GM21390 (cell line): ENCODE results near the gene SF3B5.
"Not testable (repeated sequence)": the region's sequence is repeated elsewhere in the genome, so short reads cannot be mapped to it uniquely, and the experiment has no call there.

Experiments
- ATAC-seq: cut with Tn5 transposase; IDR thresholded peaks from one replicate; pipeline ENCODE4 v1.9.1; 2021; ENCODE audit not compliant: unreplicated experiment

Gene SF3B5

DNA sequence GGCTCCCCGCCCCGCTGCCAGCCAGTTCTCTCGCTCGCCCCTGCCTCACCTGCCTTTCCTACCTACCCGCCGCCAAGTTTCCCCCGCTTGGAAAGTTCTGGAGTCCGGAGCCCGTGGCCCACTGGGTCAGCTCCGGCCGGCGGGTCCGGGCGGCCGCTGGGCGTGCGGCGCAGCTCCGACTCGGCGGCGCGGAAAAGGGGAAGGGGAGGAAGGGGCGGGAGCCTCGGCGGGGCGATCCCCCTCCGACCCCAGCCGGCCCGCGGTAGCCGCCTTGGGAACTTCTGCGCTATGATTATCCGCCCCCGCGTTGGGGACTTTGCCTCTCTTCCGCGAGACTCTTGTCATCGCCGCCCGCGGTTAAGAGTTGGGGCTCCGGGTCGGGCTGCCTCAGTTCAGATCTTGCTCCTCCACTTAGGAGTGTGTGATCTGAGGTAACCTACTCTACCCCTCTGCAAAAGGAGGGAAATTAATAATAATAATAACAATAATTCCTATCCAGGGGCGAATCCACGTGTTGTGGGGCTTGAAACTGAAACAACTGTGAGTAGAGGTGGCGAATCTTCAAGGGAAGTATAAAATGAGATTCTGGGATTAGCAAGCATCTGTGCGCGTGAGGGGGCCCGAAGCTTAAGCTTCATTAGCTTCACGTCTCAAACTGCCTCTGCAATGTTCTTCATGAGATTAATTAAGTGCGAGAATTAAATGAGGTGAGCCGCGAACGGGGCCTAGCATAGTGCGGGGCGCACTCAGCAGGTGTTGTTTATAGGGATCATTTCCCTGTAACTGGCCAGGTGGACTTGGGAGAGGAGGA, 30.8 kb downstream of the SF3B5 start:
- ATAC-seq, result peak; percentile 15

DNA sequence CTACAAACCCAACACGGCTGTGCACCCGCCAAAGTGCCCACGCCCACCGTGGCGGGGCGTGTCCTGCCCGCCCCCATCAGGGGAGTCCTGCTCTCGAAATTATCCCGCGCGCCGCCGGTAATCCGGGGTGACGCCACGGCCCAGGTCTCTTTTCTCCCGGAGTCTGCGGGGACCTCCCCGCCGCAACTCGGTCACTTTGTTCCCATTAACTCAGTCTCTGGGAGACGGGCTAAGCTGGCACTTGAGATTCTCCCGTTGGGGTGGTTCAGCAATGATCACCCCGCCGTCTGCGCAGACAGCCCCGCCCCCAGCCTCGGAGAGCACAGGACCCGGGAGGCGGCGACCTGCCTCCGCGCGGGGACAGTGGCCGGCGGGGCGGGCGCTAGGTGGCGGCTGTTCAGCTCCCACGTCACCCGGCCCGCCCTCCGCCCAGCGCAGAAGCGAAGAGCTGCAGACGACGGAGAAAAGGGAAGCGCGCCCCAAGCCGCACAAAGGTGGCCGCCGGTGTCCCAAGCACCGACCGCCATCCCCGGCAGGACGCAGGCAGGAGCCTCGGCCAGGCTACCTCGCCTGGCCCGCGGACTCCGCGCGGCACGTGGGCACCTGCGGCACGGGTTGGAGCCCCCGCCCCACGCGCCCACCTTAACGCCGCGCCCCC, 31.5 kb downstream of the SF3B5 start:
- peak; percentile 75 for ATAC-seq

- ATAC-seq, result peak; percentile 1
Observed at GRCh38 chr6:144063246-144063743, 32.1 kb downstream of the SF3B5 start.

DNA sequence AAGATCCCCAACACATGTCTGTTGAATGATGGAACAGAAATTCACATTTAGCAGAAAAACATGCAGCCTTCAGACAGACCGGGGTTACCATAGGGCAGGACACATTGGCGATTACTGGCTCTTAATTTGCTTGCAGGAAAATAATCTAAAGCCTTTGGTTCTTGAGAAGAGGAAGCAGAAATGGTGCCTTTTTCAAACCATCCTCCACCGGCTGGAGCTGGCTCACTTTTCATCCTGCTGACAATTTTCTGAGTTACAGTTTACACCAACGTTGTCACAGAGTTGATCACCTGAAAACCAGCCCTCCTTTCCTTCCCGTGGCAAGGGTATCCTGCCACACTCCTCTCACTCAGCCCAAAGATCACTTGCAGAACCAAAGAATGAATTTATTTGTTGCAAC, 32.6 kb downstream of the SF3B5 start:
- ATAC-seq, result no peak

DNA sequence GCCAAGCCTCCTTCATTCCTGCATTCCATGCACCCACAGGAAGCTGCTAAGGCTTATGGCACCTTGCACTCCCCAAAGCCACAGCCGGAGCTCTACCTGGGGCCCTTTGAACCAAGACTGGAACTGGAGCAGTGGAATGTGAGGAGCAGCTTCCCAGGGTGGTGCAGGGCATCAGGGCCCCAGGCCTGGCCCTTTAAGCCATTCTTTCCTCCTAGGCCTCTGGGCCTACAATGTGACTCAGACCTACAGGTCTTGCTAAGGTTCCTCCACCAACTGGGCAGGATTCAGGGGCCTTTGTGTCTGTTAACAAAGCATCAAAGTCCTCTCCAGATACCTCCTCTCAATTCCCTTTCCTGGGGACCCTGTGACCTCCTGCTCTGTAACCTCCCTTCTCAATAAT, 36.2 kb downstream of the SF3B5 start:
- ATAC-seq, result no peak

DNA sequence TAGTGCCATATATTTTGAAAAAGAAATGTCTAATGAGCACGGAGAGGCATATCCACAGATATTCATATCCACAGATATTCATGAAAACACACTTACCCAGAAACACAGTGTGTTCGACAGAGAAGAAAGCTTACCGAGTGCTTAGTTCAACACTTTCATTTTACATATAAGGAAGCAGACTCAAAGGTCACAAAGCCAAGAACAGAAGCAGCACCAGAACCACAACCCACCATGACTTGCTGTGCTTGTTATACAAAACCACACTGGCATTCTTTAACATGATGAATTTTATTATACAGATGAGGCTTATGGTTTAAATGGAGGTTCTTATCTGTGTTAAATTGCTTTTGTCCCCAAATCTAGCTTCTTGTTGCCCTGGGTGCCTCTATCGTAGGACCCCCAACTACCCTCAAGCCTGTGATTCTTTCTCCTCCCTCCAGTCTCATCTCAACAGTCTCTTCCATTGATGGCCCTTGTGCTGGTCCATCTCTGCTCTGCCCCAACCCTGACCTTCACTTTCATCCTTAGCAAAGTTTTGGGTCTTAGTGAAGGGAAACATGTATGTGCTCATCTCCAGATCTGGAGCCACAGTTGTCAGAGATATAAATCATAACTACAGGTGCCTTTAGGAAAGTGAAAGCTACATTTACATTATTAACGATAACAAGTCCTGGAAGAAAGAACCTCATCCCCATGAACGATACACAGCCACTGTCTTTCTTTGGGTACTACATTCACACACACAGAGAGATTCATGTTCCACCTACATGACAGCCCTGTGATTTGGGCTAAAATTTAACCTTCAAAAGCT, 40.0 kb downstream of the SF3B5 start:
- peak; percentile 86 for ATAC-seq

GRCh38 chr6:144053601-144054000, 41.8 kb downstream of the SF3B5 start:
- ATAC-seq, result no peak

GRCh38 chr6:144052488-144052887, 42.9 kb downstream of the SF3B5 start:
- ATAC-seq, result no peak

- ATAC-seq, result no peak
Observed at GRCh38 chr6:144049386-144049785, 46.0 kb downstream of the SF3B5 start.

DNA sequence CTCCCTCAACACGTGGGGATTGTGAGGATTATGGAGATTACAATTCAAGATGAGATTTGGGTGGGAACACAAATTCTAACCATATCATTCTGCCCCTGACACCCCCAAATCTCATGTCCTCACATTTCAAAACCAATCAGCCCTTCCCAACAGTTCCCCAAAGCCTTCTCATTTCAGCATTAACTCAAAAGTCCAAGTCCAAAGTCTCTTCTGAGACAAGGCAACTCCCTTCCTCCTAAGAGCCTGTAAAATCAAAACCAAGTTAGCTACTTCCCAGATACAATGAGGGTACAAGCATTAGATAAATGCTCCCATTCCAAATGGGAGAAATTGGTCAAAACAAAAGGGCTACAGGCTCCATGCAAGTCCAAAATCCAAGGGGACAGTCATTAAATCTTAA, 47.7 kb downstream of the SF3B5 start:
- ATAC-seq, result no peak

DNA sequence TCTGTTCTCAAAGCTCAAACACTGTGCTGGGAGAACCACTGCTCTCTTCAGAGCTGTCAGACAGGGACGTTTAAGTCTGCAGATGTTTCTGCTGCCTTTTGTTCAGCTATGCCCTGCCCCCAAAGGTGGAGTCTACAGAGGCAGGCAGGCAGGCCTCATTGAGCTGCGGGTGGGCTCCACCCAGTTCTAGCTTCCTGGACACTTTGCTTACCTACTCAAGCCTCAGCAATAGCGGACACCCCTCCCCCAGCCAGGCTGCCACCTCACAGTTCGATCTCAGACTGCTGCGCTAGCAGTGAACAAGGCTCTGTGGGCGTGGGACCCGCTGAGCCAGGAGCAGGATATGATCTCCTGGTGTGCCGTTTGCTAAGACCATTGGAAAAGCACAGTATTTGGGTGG, 48.7 kb downstream of the SF3B5 start:
- ATAC-seq, result not testable (repeated sequence)

- not testable (repeated sequence) for ATAC-seq
Observed at GRCh38 chr6:144044989-144045388, 50.4 kb downstream of the SF3B5 start.
